GM12874 (cell line): ENCODE results near the gene STX2.

Experiments used
- CTCF ChIP-seq: IDR thresholded peaks from 2 replicates; pipeline ENCODE4 v1.5.1; 2011; ENCODE audit warnings: low read depth, mild to moderate bottlenecking, control low read depth, low read length, moderate library complexity; ENCODE audit not compliant: insufficient read depth

The STX2 gene

DNA sequence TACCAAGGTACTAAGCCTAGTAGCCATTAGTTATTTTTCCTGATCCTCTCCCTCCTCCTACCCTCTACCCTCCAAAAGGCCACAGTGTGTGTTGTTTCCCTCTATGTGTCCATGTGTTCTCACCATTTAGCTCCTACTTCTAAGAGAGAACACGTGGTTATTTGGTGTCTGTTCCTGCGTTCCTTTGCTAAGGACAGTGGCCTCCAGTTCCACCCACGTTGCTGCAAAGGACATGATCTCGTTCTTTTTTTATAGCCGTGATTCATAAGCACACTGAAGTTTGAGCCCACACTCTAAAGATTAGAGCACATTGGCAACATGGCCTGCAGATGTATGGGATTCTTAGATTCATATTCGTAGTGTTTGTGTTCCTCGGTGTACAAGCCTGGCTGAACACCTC, 8.1 kb upstream of the STX2 start:
- no peak for TF ChIP-seq CTCF

- no peak for TF ChIP-seq CTCF
Observed at GRCh38 chr12:130846369-130846768, 7.3 kb upstream of the STX2 start.

GRCh38 chr12:130839770-130840404, 837 bp upstream of the STX2 start:
- no peak for TF ChIP-seq CTCF

GRCh38 chr12:130838284-130838950, 633 bp downstream of the STX2 start:
- no peak for TF ChIP-seq CTCF

DNA sequence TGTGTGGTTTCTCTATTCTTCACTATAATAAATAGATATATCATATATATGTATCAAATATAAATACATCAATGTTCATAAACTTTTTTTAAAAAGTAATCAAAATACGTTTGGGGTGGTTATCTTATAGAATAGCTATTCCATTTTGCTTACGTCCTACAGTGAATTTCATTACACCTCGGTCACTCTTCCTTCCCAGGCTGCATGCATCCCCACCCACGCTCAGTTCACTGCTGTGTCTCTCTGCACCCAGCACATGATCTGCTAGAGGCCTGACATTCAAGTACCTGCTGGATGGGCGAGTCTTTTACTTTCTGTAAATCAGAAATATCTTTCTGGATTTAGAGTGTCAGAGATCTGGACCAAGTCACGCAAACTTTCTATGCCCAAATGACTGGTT, 3.6 kb downstream of the STX2 start:
- no peak for TF ChIP-seq CTCF

DNA sequence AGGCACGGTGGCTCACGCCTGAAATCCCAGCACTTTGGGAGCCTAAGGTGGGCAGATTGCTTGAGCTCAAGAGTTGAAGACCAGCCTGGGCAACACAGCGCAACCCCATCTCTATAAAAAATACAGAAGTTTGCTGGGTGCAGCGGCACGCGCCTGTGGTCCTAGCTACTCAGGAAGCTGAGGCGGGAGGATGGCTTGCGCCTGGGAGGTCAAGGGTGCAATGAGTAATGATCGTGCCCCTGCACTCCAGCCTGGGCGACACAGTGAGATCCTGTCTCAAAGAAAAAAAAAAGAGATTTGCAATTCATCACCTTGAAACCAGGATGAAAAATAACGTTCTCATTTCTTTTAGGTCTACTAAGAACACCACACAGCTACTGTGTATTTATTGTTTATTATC, 4.0 kb downstream of the STX2 start:
- no peak for TF ChIP-seq CTCF

DNA sequence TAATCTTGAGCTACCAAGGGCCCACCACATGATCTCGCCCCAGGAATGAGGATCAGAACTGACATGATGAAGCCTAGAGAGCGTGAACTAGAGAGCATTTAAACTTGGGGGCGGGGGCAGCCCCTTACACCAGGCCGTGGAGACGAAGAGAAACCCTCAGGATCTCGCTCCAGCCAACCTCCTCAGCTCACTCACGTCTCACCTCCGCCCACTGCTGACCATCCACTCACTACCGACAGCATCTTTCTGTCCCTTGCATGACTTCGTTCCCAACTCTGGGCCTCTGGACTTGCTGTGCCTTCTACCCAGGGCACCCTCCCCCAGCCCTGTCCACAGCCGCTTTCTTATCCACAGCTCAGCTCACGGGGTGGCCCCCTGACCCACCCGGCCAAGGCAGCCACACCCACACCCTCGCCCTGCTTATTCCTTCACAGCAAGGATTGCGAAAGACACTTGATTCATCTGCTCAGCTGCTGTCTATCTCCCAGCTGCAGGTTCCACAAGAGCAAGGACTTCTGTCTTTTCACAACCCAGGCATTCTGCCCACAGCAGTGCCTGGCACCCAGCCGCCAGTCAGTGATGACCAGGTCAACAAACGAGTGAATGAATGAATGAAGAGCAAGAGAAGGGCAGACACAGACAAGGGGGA, 6.4 kb downstream of the STX2 start:
- no peak for TF ChIP-seq CTCF
